K562 (cell line): Measurements from ENCODE around the gene SIT1. TPM values are rescaled to one million over a fixed set of nuclear protein-coding genes. Genes with fewer than 3 reads are reported as not detected.

Source experiments
- ATAC-seq: fragments of 200-7000 bp; cut with Tn5 transposase; 3 replicates; pipeline ENCODE4 v1.9.1; 2020; ENCODE audit warnings: moderate library complexity
- BruUV-seq: library from RNA; stranded (reverse); fragments of 400-500 nt; replicated peaks from 2 replicates; lab custom pipeline; 2021; lab: Mats Ljungman, UMichigan
- CTCF ChIA-PET: fragments of 300-600 bp; formaldehyde crosslinking; extraction: SDS; loops from one replicate; lab custom pipeline; 2021; ENCODE audit warnings: low intra/inter-chr PET ratio; lab: Yijun Ruan, JAX
- POLR2A ChIA-PET: fragments of 300-600, 350-650 bp; sonication (Branson Sonifier 250); formaldehyde crosslinking; extraction: SDS; loops from one replicate; lab custom pipeline; 2021; ENCODE audit warnings: antibody characterized with exemption, inconsistent platforms; lab: Yijun Ruan, JAX
- DNase-seq, 4 experiments: peaks; one replicate each; pipeline versions ENCODE4 v3.0.0 to v3.0.0-alpha.2; 2011 to 2018; ENCODE audit warnings: low spot score in 3 of 4, mixed read lengths in 3 of 4; ENCODE audit errors: extremely low read depth in 1 of 4
- FAIRE-seq: peaks from 2 replicates; lab custom pipeline; 2011; peaks lifted over from hg19 to GRCh38; lab: Jason Lieb, UNC
- H2AFZ ChIP-seq: 2 replicates; pipeline ENCODE4 v1.6.0; 2011; ENCODE audit warnings: low read depth, low read length, control low read depth, inconsistent platforms
- H3K27ac ChIP-seq: fragments of 200-600 bp; 3 replicates; pipeline ENCODE4 v1.8.0; 2011; ENCODE audit warnings: low read depth, mild to moderate bottlenecking, control low read depth, inconsistent platforms, low read length, moderate library complexity, mixed read lengths; ENCODE audit errors: extremely low read depth
- H3K27me3 ChIP-seq, 2 experiments: fragments of 300-600 bp in 1 of 2; 2 replicates in 1 of 2; 3 replicates in 1 of 2; pipeline versions ENCODE4 v1.6.0 to v1.8.0; 2011; ENCODE audit warnings: inconsistent platforms in 2 of 2, low read length in 2 of 2, mild to moderate bottlenecking in 1 of 2, mixed read lengths in 1 of 2, moderate library complexity in 1 of 2; ENCODE audit not compliant: control insufficient read depth in 2 of 2, insufficient read depth in 2 of 2
- H3K36me3 ChIP-seq: fragments of 300-600 bp; 3 replicates; pipeline ENCODE4 v1.8.0; 2011; ENCODE audit warnings: mild to moderate bottlenecking, low read length, inconsistent platforms; ENCODE audit not compliant: control insufficient read depth, insufficient read depth
- H3K4me1 ChIP-seq, 2 experiments: fragments of 200-600 bp in 1 of 2; replicated peaks in 1 of 2; 2 replicates in 1 of 2; 3 replicates in 1 of 2; pipeline versions ENCODE4 v1.5.1 to v1.8.0; 2011; ENCODE audit warnings: inconsistent platforms in 2 of 2, low read length in 2 of 2, mild to moderate bottlenecking in 1 of 2, mixed read lengths in 1 of 2, moderate library complexity in 1 of 2; ENCODE audit not compliant: control insufficient read depth in 2 of 2, insufficient read depth in 2 of 2
- H3K4me2 ChIP-seq: 2 replicates; pipeline ENCODE4 v1.6.1; 2011; ENCODE audit warnings: low read length, control low read depth, inconsistent platforms, mixed read lengths; ENCODE audit not compliant: insufficient read depth
- H3K4me3 ChIP-seq: fragments of 200-600 bp; sonication (generic), shearing (Covaris generic); 2 replicates; pipeline ENCODE4 v1.5.1; 2016; ENCODE audit warnings: control low read depth, inconsistent platforms
- H3K79me2 ChIP-seq: fragments of 200-600 bp; 3 replicates; pipeline ENCODE4 v1.8.0; 2011; ENCODE audit warnings: low read length, inconsistent platforms; ENCODE audit not compliant: control insufficient read depth, insufficient read depth
- H3K9ac ChIP-seq, 2 experiments: 2 replicates each; pipeline versions ENCODE4 v1.6.0 to v1.6.1; 2011; ENCODE audit warnings: low read depth in 2 of 2, low read length in 2 of 2, control low read depth in 1 of 2, inconsistent platforms in 1 of 2, mild to moderate bottlenecking in 1 of 2, mixed read lengths in 1 of 2; ENCODE audit not compliant: insufficient read depth in 1 of 2
- H3K9me1 ChIP-seq: one replicate; pipeline ENCODE4 v1.6.0; 2011; ENCODE audit warnings: inconsistent platforms, mild to moderate bottlenecking, low read length, moderate library complexity; ENCODE audit not compliant: control insufficient read depth, insufficient read depth
- H3K9me3 ChIP-seq: replicated peaks from 2 replicates; pipeline ENCODE4 v1.5.1; 2011; ENCODE audit warnings: low read depth, low read length, inconsistent platforms; ENCODE audit not compliant: control insufficient read depth, insufficient read depth
- H4K20me1 ChIP-seq: replicated peaks from 2 replicates; pipeline ENCODE4 v1.6.1; 2011; ENCODE audit warnings: low read length, inconsistent platforms, mixed read lengths; ENCODE audit not compliant: control insufficient read depth, insufficient read depth
- BHLHE40 ChIP-seq: IDR thresholded peaks from 2 replicates; pipeline ENCODE4 v1.6.1; 2011; ENCODE audit warnings: low read length, improper control_type of control experiment
- KLF13 ChIP-seq: fragments of 450-650 bp; IDR thresholded peaks from 2 replicates; pipeline ENCODE4 v1.6.1; 2016; ENCODE audit warnings: missing genetic modification characterization, low read depth, mild to moderate bottlenecking, missing compliant biosample characterization, moderate library complexity, borderline replicate concordance
- MAZ ChIP-seq, 2 experiments: fragments of 450-650 bp in 1 of 2; sonication (generic) in 1 of 2; formaldehyde crosslinking; IDR thresholded peaks in 1 of 2; conservative IDR thresholded peaks in 1 of 2; 2 replicates each; pipeline versions ENCODE4 v1.4.0 to v1.5.0; 2020; ENCODE audit warnings: mild to moderate bottlenecking in 1 of 2, missing genetic modification reagents in 1 of 2
- NRF1 ChIP-seq, 2 experiments: fragments of 450-650 bp; IDR thresholded peaks in 1 of 2; conservative IDR thresholded peaks in 1 of 2; 2 replicates each; pipeline ENCODE4 v1.6.1; 2014; ENCODE audit warnings: mild to moderate bottlenecking in 2 of 2
- PHF8 ChIP-seq: fragments of 200-600 bp; sonication (generic); IDR thresholded peaks from 2 replicates; pipeline ENCODE4 v1.6.1; 2012; ENCODE audit warnings: mixed run types, mild to moderate bottlenecking, inconsistent platforms, low read length, moderate library complexity, borderline replicate concordance
- POLR2G ChIP-seq: fragments of 200-400 bp; formaldehyde crosslinking; IDR thresholded peaks from 2 replicates; pipeline ENCODE4 v1.6.1; 2017; ENCODE audit warnings: low read depth, mild to moderate bottlenecking, antibody characterized with exemption, low read length, moderate library complexity
- POLR3G ChIP-seq: IDR thresholded peaks from 2 replicates; pipeline ENCODE4 v1.6.1; 2011; ENCODE audit not compliant: insufficient read length, insufficient replicate concordance; ENCODE audit errors: extremely low read depth
- PRDM10 ChIP-seq: fragments of 450-650 bp; IDR thresholded peaks from 2 replicates; pipeline ENCODE4 v1.6.1; 2018; ENCODE audit not compliant: partially characterized antibody
- RBBP5 ChIP-seq: fragments of 200-600 bp; sonication (generic); IDR thresholded peaks from 2 replicates; pipeline ENCODE4 v1.6.1; 2012; ENCODE audit warnings: borderline replicate concordance, mild to moderate bottlenecking, low read length, control low read depth, inconsistent platforms; ENCODE audit not compliant: insufficient read depth, poor library complexity, severe bottlenecking
- SAP30 ChIP-seq: fragments of 200-600 bp; sonication (generic); IDR thresholded peaks from 2 replicates; pipeline ENCODE4 v1.6.1; 2012; ENCODE audit warnings: borderline replicate concordance, low read depth, mild to moderate bottlenecking, moderate library complexity, low read length, control low read depth, inconsistent platforms; ENCODE audit not compliant: insufficient read depth, poor library complexity, severe bottlenecking
- ZBTB7A ChIP-seq: IDR thresholded peaks from 2 replicates; pipeline ENCODE4 v1.6.1; 2011; ENCODE audit warnings: low read depth, mild to moderate bottlenecking, low read length, moderate library complexity, borderline replicate concordance; ENCODE audit not compliant: control insufficient read depth
- WGBS: fragments of 100-300 bp; shearing (Covaris generic); methylation state at CpG from one replicate; pipeline ENCODE4 v1.1.6; 2016; ENCODE audit warnings: low coverage, mixed read lengths; ENCODE audit not compliant: insufficient coverage; ENCODE audit errors: missing lambda C conversion rate; 5-methylcytosine and 5-hydroxymethylcytosine counted together
- in situ Hi-C: fragments of 300-500 bp; cut with MboI; formaldehyde crosslinking; loops from 4 replicates; pipeline ENCODE4 v1.15.0; 2018; ENCODE audit warnings: inconsistent platforms, mixed read lengths
- intact Hi-C: fragments of 100-400 bp; cut with micrococcal nuclease; formaldehyde crosslinking; loops from 2 replicates; pipeline ENCODE4 v1.14.2; 2022
- polyA plus RNA-seq, 8 experiments: library from polyadenylated mRNA; depleted of rRNA in 4 of 8; stranded (reverse) in 5 of 8; unstranded in 3 of 8; fragments of >200 nt; fragmentation: Nextera tagmentation in 2 of 8; fragmentation: Illumina TruSeq in 1 of 8; extraction: Ambion mirVana in 2 of 8; extraction: Trizol in 1 of 8; gene quantifications; 2 replicates each; pipeline versions ENCODE4 v1.2.1 to v1.2.3, GENCODE V29; 2011 to 2014; ENCODE audit warnings: inconsistent platforms in 1 of 8, missing spikeins in 1 of 8
- total RNA-seq, 7 experiments: library from RNA; depleted of rRNA in 6 of 7; stranded (reverse); fragments of >200 nt in 6 of 7; fragmentation: Illumina TruSeq in 2 of 7; extraction: Trizol in 2 of 7; gene quantifications; 2 replicates each; pipeline versions ENCODE4 v1.2.1 to v1.2.3, GENCODE V29; 2011 to 2021; ENCODE audit warnings: low replicate concordance in 1 of 7

Gene SIT1
- total and polyA plus RNA-seq, 9 of the 15 experiments (the other 6 are each of a cell fraction or from before 2014, with no cell fraction given) = not detected

DNA sequence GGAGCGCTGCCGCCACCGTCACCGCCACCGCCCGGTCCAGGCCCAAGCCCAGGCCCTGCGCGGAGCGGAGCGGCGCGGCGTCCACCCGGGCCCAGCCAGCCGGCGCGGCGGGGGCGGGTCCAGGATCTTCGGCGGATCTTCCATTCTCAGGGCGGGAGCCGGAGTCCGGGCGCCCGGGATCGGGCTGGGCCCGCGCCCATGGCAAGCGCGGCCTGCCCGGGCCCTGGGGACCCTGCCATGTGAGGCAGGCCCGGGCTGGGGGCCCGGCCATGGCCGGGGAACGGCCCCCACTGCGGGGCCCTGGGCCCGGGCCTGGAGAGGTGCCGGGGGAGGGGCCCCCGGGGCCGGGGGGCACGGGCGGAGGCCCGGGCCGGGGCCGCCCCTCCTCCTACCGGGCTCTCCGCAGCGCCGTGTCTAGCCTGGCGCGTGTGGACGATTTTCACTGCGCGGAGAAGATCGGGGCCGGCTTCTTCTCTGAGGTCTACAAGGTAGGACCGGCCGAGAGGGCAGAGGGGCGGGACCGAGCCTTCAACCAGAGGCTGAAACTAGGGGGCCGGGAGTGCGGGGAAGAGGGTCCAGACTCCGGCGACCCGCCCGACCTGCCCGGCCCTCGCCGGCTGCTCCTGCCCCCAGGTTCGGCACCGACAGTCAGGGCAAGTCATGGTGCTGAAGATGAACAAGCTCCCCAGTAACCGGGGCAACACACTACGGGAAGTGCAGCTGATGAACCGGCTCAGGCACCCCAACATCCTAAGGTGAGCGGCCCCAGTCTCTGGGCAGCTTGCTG, 45.2 kb downstream of the SIT1 start (continued):
- TF ChIP-seq POLR3G (no peak), POLR2G (peak; percentile 37; the same call in 1 of the 2 replicates), RBBP5 (peak; percentile 49), PHF8 (peak; percentile 56; the same call in 1 of the 2 replicates), SAP30 (peak; percentile 43), ZBTB7A (0 out of 2 replicates have a peak, but pooled peaks have one; percentile 17)

- in situ Hi-C loops = loop anchor here (5.0 kb wide), 1 partner anchor 43 kb away; no protein-coding TSS in a partner anchor
- WGBS = 0% methylated on average over 15 of the region's 55 CpGs
- ATAC-seq (peak; percentile 76), DNase-seq (peak; percentile 82 to 87 (median 85)), FAIRE-seq (no peak)
- H3K4me1 ChIP-seq = peaks cover 2 to 26% of the 10 kb centered on the region in 2 experiments; a peak in 3 of 5 replicates
- H3K79me2 ChIP-seq = 0 out of 3 replicates have a peak, but pooled peaks cover 4% of the 10 kb centered on the region
- POLR2A ChIA-PET = interaction anchor here (0.6 kb wide), 1 partner anchor 11 kb away, joined by 3 read pairs; no protein-coding TSS in a partner anchor
- H3K9ac ChIP-seq = peak within 1 kb of the TSS; percentile 59 to 88
- peak within 1 kb of the TSS; percentile 85 for H3K27ac ChIP-seq
- H3K9me3 ChIP-seq = no peaks in the 10 kb centered on the region
- BruUV-seq = no TSS peak
- H3K4me3 ChIP-seq = peak within 1 kb of the TSS; percentile 58
- H3K4me2 ChIP-seq = peak within 1 kb of the TSS; percentile 98
- intact Hi-C loops = loop anchor here (2.0 kb wide), 1 partner anchor 52 kb away; no protein-coding TSS in a partner anchor
- no peaks in the 10 kb centered on the region for H4K20me1 ChIP-seq
- CTCF ChIA-PET = no interaction called here
- H3K9me1 ChIP-seq = no peaks in the 10 kb centered on the region
- peak within 1 kb of the TSS; percentile 98 for H2AFZ ChIP-seq
- no peaks in the 10 kb centered on the region for H3K27me3 ChIP-seq
- peaks cover 11% of the 10 kb centered on the region; the same call in 1 of the 3 replicates for H3K36me3 ChIP-seq
- TF ChIP-seq PRDM10 (peak; percentile 83), KLF13 (peak; percentile 93; the same call in 1 of the 2 replicates), PHF8 (peak; percentile 44; the same call in 1 of the 2 replicates), BHLHE40 (0 out of 2 replicates have a peak, but pooled peaks have one; percentile 13), MAZ (CRISPR knock-in tag; conservative IDR thresholded peaks at IDR 0.05 in 1 of 2, IDR thresholded peaks at IDR 0.05 in 1 of 2) (peak in 1 of 2 experiments; percentile 67; a peak in 2 of 4 replicates), NRF1 (conservative IDR thresholded peaks at IDR 0.05 in 1 of 2, IDR thresholded peaks at IDR 0.05 in 1 of 2) (peak; percentile 71 to 75)
Measured at GRCh38 chr9:35604578-35605350, 46.0 kb downstream of the SIT1 start, which contains the start of gene TESK1. TSS of gene TESK1 (plus strand) at chr9:35605262. CDS start at chr9:35605620, 358 bp downstream.
